ENCODE data around the gene TSPOAP1.

DNA sequence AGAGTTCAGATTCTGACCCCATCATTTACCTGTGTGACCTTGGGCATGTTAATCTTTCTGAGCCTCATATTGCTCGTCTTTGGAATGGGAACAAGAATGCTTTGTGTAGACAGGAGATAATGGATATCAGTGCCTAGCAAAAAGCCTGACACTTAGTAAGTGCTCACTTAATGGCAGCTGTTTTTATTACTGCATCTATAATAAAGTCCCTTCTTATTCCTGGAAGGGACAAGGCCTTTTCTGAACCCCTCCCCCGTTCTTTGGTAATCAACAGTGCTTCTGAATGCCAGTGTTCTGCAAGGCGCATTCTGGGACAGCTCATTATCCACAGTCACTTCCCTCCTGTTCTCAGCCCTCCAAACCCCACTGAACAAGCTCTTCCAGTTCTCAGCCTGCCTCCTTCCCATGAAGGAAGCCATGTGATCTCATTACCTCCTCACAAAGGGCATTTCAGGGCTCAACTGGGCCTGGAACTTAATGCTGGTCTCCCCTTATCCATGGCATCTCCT lies 48.6 kb upstream of the TSPOAP1 start:
- TF ChIP-seq POLR2A (IDR thresholded peaks at IDR 0.05; ENCODE audit: low read depth, low read length) (no peak), CTCF (IDR thresholded peaks at IDR 0.05 in 2 of 3, conservative IDR thresholded peaks at IDR 0.05 in 1 of 3; ENCODE audit: control insufficient read depth in 2 of 3, extremely low read depth in 1 of 3, insufficient read depth in 1 of 3, low read depth in 3 of 3, low read length in 3 of 3) (no peak), MYC (IDR thresholded peaks at IDR 0.05; ENCODE audit: insufficient read depth, insufficient read length, insufficient replicate concordance, low read length, severe bottlenecking) (no peak), BRCA1 (IDR thresholded peaks at IDR 0.05; ENCODE audit: low read depth, low read length) (no peak)

Measured in GM12878 (cell line).